IPS DF 6.9 (cell line): Measurements from ENCODE around the gene SLC2A9.
"Not testable (repeated sequence)": the region's sequence is repeated elsewhere in the genome, so short reads cannot be mapped to it uniquely, and the experiment has no call there.

Experiments
- DNase-seq: peaks from one replicate; pipeline ENCODE4 v3.0.0-alpha.2; 2013; ENCODE audit warnings: low read depth, low spot score
- H3K27ac ChIP-seq: one replicate; pipeline ENCODE4 v1.5.1; 2013; ENCODE audit warnings: low read length, control low read depth
- H3K27me3 ChIP-seq: 2 replicates; pipeline ENCODE4 v1.6.1; 2013; ENCODE audit warnings: mild to moderate bottlenecking, low read length; ENCODE audit not compliant: control insufficient read depth, insufficient read depth
- H3K36me3 ChIP-seq: 2 replicates; pipeline ENCODE4 v1.6.1; 2013; ENCODE audit warnings: low read length; ENCODE audit not compliant: control insufficient read depth, insufficient read depth
- H3K4me1 ChIP-seq: 2 replicates; pipeline ENCODE4 v1.6.1; 2013; ENCODE audit warnings: low read length; ENCODE audit not compliant: control insufficient read depth, insufficient read depth
- H3K4me3 ChIP-seq: 2 replicates; pipeline ENCODE4 v1.5.1; 2013; ENCODE audit warnings: mild to moderate bottlenecking, low read length
- H3K9me3 ChIP-seq: 2 replicates; pipeline ENCODE4 v1.6.1; 2013; ENCODE audit warnings: low read length, inconsistent platforms; ENCODE audit not compliant: control insufficient read depth, insufficient read depth
- WGBS: extraction: QIAGEN DNeasy Blood & Tissue Kit; methylation state at CpG from one replicate; pipeline ENCODE4 v1.1.7; 2013; ENCODE audit warnings: mixed read lengths, missing lambda C conversion rate; ENCODE audit not compliant: insufficient read length, insufficient coverage; 5-methylcytosine and 5-hydroxymethylcytosine counted together

SLC2A9 gene

GRCh38 chr4:9916346-9916745 is 105.0 kb downstream of the SLC2A9 start:
- no CpG with 5 or more reads among the region's 1 CpG for WGBS
- Histone ChIP-seq H3K27me3 (peaks cover 1% of the 10 kb centered on the region; the same call in 1 of the 2 replicates), H3K4me1 (0 out of 2 replicates have a peak, but pooled peaks cover 1% of the 10 kb centered on the region), H3K27ac (no peak overlapping the region), H3K4me3 (no peak overlapping the region), H3K36me3 (no peaks in the 10 kb centered on the region), H3K9me3 (no peaks in the 10 kb centered on the region)
- DNase-seq: no peak

GRCh38 chr4:9913846-9914245 is 107.5 kb downstream of the SLC2A9 start:
- DNase-seq: no peak
- Histone ChIP-seq H3K27me3 (peaks cover 1% of the 10 kb centered on the region; the same call in 1 of the 2 replicates), H3K4me3 (no peak overlapping the region), H3K4me1 (no peaks in the 10 kb centered on the region), H3K36me3 (no peaks in the 10 kb centered on the region), H3K27ac (no peak overlapping the region), H3K9me3 (no peaks in the 10 kb centered on the region)
- no CpG with 5 or more reads among the region's 3 CpGs for WGBS

- H3K4me1 ChIP-seq: no peaks in the 10 kb centered on the region
- H3K36me3 ChIP-seq: no peaks in the 10 kb centered on the region
- no peaks in the 10 kb centered on the region for H3K27me3 ChIP-seq
- H3K27ac ChIP-seq: no peak overlapping the region
- no CpG with 5 or more reads among the region's 1 CpG for WGBS
- no peaks in the 10 kb centered on the region for H3K9me3 ChIP-seq
- H3K4me3 ChIP-seq: no peak overlapping the region
- no peak for DNase-seq
Measured at GRCh38 chr4:9906996-9907395, 114.3 kb downstream of the SLC2A9 start.

GRCh38 chr4:9904976-9905587 is 116.2 kb downstream of the SLC2A9 start:
- no CpG with 5 or more reads among the region's 4 CpGs for WGBS
- no peak for DNase-seq
- Histone ChIP-seq H3K36me3 (no peaks in the 10 kb centered on the region), H3K9me3 (no peaks in the 10 kb centered on the region), H3K4me1 (no peaks in the 10 kb centered on the region), H3K4me3 (no peak overlapping the region), H3K27me3 (no peaks in the 10 kb centered on the region), H3K27ac (no peak overlapping the region)

GRCh38 chr4:9903317-9903716 is 118.0 kb downstream of the SLC2A9 start:
- Histone ChIP-seq H3K9me3 (no peaks in the 10 kb centered on the region), H3K27ac (no peak overlapping the region), H3K4me3 (no peak overlapping the region), H3K27me3 (no peaks in the 10 kb centered on the region), H3K36me3 (no peaks in the 10 kb centered on the region), H3K4me1 (no peaks in the 10 kb centered on the region)
- WGBS: no CpG with 5 or more reads among the region's 3 CpGs
- no peak for DNase-seq

GRCh38 chr4:9901257-9901656 is 120.0 kb downstream of the SLC2A9 start:
- no peaks in the 10 kb centered on the region for H3K27me3 ChIP-seq
- no peak for DNase-seq
- no peak overlapping the region for H3K27ac ChIP-seq
- no peaks in the 10 kb centered on the region for H3K4me1 ChIP-seq
- H3K36me3 ChIP-seq: no peaks in the 10 kb centered on the region
- no peaks in the 10 kb centered on the region for H3K9me3 ChIP-seq
- no CpG with 5 or more reads among the region's 3 CpGs for WGBS
- H3K4me3 ChIP-seq: no peak overlapping the region

- not testable (repeated sequence) for H3K4me1 ChIP-seq, DNase-seq, H3K36me3 ChIP-seq, H3K27ac ChIP-seq, H3K9me3 ChIP-seq, H3K27me3 ChIP-seq, H3K4me3 ChIP-seq
- WGBS: no CpG with 5 or more reads among the region's 4 CpGs
Measured at GRCh38 chr4:9900633-9901032, 120.7 kb downstream of the SLC2A9 start.

- no peak for DNase-seq
- H3K27ac ChIP-seq: no peak overlapping the region
- H3K27me3 ChIP-seq: no peaks in the 10 kb centered on the region
- no peaks in the 10 kb centered on the region for H3K9me3 ChIP-seq
- H3K36me3 ChIP-seq: no peaks in the 10 kb centered on the region
- H3K4me1 ChIP-seq: no peaks in the 10 kb centered on the region
- H3K4me3 ChIP-seq: no peak overlapping the region
- WGBS: no CpG with 5 or more reads among the region's 5 CpGs
Measured at GRCh38 chr4:9899306-9900055, 121.8 kb downstream of the SLC2A9 start.

- no CpG with 5 or more reads among the region's 9 CpGs for WGBS
- peak; percentile 57 for DNase-seq
- H3K27ac ChIP-seq: no peak overlapping the region
Measured at GRCh38 chr4:9898596-9899305, 122.5 kb downstream of the SLC2A9 start.

GRCh38 chr4:9895333-9895705 is 126.0 kb downstream of the SLC2A9 start:
- H3K27ac ChIP-seq: no peak overlapping the region
- no peaks in the 10 kb centered on the region for H3K36me3 ChIP-seq
- H3K4me3 ChIP-seq: no peak overlapping the region
- no peaks in the 10 kb centered on the region for H3K9me3 ChIP-seq
- H3K27me3 ChIP-seq: no peaks in the 10 kb centered on the region
- no peaks in the 10 kb centered on the region for H3K4me1 ChIP-seq
- DNase-seq: no peak
- no CpG with 5 or more reads among the region's 4 CpGs for WGBS

More at GRCh38 chr4:9898596-9899305, 122.5 kb downstream of the SLC2A9 start:
- no peaks in the 10 kb centered on the region for H3K4me1 ChIP-seq
- no peaks in the 10 kb centered on the region for H3K27me3 ChIP-seq
- no peaks in the 10 kb centered on the region for H3K36me3 ChIP-seq
- H3K4me3 ChIP-seq: no peak overlapping the region
- H3K9me3 ChIP-seq: no peaks in the 10 kb centered on the region
